Testis (tissue), 3 donors: ENCODE data around the gene PLA2G2C. TPM values are rescaled to one million over a fixed set of nuclear protein-coding genes. Genes with fewer than 3 reads are reported as not detected.

ENCODE experiments used
- DNase-seq: peaks from one replicate; pipeline ENCODE4 v3.0.0-alpha.2; 2019
- H3K27ac ChIP-seq, 2 donors: fragments of 200-600 bp; sonication (generic); one replicate each; pipeline ENCODE4 v1.5.1; 2019
- H3K27me3 ChIP-seq: fragments of 200-600 bp; sonication (generic); one replicate; pipeline ENCODE4 v1.5.1; 2019
- H3K36me3 ChIP-seq: fragments of 200-600 bp; sonication (generic); one replicate; pipeline ENCODE4 v1.5.1; 2017; ENCODE audit warnings: low read depth; ENCODE audit errors: missing control alignments
- H3K4me1 ChIP-seq: fragments of 200-600 bp; sonication (generic); one replicate; pipeline ENCODE4 v1.5.1; 2019
- H3K4me3 ChIP-seq, 2 donors: fragments of 200-600 bp; sonication (generic); one replicate each; pipeline ENCODE4 v1.5.1; 2017 to 2019
- H3K9me3 ChIP-seq: fragments of 200-600 bp; sonication (generic); one replicate; pipeline ENCODE4 v1.5.1; 2017
- POLR2A ChIP-seq: fragments of 450-650 bp; IDR thresholded peaks from one replicate; pipeline ENCODE4 v1.6.1; 2017; ENCODE audit warnings: antibody characterized with exemption, mild to moderate bottlenecking, moderate library complexity
- WGBS, 2 donors: methylation state at CpG; one replicate each; pipeline ENCODE4 v1.1.5; 2018; 5-methylcytosine and 5-hydroxymethylcytosine counted together
- intact Hi-C: fragments of 100-400 bp; cut with DNase I; formaldehyde crosslinking; loops from one replicate; pipeline ENCODE4 v1.15.1; 2023; ENCODE audit warnings: low total_unique reads
- polyA plus RNA-seq: library from polyadenylated mRNA; stranded (reverse); fragments of 350-450 nt; fragmentation: Illumina TruSeq; extraction: RNeasy Lipid Tissue Mini Kit (QIAGEN cat#74804); gene quantifications from one replicate; pipeline ENCODE4 v1.2.3, GENCODE V29; 2014; ENCODE audit warnings: low read depth, low replicate concordance; ENCODE audit not compliant: insufficient read depth
- total RNA-seq, 2 donors: library from RNA; depleted of rRNA; stranded (reverse); fragments of >200 nt; gene quantifications; one replicate each; pipeline ENCODE4 v1.2.3, GENCODE V29; 2016
- TF ChIP-seq, protein P1 (sequence below), 3 experiments: fragments of 450-650 bp in 2 of 3; fragments of 200-600 bp in 1 of 3; sonication (generic) in 1 of 3; IDR thresholded peaks; one replicate each; pipeline ENCODE4 v1.5.1; 2016 to 2019; ENCODE audit warnings: antibody characterized with exemption in 3 of 3, mild to moderate bottlenecking in 2 of 3, moderate library complexity in 1 of 3

The PLA2G2C gene
- total and polyA plus RNA-seq, 3 donors from 2014 or later = 0.31 to 1.1 (median 0.47) TPM

DNA sequence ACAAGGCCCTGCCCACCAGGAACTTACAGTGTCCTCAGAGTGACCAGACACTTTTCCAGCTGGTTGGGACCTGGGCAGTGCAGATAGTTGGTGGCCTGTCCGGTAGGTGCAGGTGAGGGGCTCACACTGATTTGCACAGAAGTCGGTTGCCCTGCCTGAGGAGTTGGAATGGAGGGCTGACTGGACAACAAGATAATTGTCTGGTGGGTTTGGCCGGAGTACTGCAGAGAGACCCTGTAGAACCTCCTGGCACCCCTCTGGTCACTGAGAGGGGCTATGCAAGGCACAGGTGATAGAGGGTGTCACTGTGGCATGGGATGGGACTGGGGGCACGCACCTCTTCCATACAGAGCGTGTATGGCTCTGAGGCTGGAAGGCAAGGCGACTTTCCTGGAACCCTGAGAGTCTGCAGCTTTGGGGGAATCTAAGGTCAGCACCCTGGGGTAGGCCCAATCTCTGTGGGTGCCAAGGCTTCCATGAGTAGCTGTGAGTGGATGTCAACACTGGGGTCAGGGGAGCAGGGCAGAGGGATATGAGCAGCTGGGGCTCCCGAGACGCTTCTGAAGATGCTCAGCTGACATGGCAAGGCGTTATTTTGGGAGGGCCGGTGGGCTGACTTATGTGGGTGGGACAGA is 59.4 kb downstream of the PLA2G2C start:
- no peak for TF ChIP-seq POLR2A
- TF ChIP-seq, protein P1, sequence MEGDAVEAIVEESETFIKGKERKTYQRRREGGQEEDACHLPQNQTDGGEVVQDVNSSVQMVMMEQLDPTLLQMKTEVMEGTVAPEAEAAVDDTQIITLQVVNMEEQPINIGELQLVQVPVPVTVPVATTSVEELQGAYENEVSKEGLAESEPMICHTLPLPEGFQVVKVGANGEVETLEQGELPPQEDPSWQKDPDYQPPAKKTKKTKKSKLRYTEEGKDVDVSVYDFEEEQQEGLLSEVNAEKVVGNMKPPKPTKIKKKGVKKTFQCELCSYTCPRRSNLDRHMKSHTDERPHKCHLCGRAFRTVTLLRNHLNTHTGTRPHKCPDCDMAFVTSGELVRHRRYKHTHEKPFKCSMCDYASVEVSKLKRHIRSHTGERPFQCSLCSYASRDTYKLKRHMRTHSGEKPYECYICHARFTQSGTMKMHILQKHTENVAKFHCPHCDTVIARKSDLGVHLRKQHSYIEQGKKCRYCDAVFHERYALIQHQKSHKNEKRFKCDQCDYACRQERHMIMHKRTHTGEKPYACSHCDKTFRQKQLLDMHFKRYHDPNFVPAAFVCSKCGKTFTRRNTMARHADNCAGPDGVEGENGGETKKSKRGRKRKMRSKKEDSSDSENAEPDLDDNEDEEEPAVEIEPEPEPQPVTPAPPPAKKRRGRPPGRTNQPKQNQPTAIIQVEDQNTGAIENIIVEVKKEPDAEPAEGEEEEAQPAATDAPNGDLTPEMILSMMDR (IDR thresholded peaks at IDR 0.05) = no peak
- H3K4me1 ChIP-seq = no peaks in the 10 kb centered on the region
- H3K4me3 ChIP-seq = no peak overlapping the region
- DNase-seq = no peak
- H3K36me3 ChIP-seq = no peaks in the 10 kb centered on the region
- intact Hi-C loops = no loop called here
- no peak overlapping the region for H3K27ac ChIP-seq
- no peaks in the 10 kb centered on the region for H3K27me3 ChIP-seq
- WGBS, 2 donors = 94 to 100% methylated on average over 5 to 10 of the region's 10 CpGs
- H3K9me3 ChIP-seq = no peaks in the 10 kb centered on the region

DNA sequence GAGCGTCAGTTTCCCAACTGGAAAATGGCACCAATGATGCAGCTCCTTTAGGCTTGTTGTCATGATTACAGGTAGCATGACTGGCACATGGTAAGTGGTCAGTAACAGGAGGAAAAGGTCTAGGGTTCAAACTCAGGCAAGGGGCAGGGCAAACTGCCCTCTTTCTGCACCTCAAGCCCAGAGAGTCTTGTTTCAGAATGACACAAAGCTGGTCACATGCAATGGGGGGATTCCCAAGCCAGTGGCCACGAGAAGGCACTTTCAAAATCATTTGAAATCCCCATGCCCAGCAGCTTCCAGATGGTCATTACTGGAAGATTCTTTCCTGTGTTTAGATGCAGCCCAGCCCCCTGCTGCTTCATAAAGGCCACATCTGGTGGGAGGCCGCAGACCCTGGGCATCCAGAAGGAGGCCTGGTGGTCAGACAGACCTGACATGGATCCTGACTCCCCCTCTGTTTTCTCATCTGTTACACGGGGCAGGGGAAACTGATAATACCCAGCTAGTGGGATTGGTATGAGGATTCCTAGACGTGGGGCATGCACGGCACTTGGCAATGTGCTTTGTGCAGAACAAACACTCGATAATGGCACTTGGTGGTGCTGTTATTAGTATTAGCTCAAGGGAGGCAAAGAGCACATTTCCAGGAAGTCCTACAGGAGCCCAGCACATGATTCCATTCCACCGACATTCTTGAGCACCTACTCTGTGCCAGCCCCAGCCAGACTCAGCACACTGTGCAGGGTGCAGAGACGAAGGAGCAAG is 60.1 kb downstream of the PLA2G2C start:
- intact Hi-C loops = no loop called here
- TF ChIP-seq, protein P1 (IDR thresholded peaks at IDR 0.05) = no peak
- no peak for TF ChIP-seq POLR2A

DNA sequence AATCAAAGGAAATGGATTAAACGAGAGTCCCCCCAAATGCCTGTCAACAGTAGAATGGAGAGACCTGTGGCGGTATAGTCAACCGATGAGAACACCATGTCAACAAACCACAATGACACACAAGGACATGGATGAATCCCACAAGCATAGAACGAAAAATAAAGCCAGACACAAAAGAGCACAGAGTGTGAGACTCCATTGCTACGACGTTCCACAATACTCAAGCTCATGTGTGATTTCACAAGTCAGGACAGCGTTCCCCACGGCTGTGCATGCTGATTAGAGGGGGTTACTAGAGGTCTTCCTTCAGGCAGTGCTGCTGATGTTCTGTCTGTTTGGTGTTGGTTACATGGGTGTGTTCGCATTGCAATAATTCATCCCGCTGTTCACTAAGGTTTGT is 61.2 kb downstream of the PLA2G2C start:
- Histone ChIP-seq H3K4me3 (no peak overlapping the region), H3K27me3 (no peaks in the 10 kb centered on the region), H3K9me3 (no peaks in the 10 kb centered on the region), H3K4me1 (no peaks in the 10 kb centered on the region), H3K36me3 (no peaks in the 10 kb centered on the region), H3K27ac (no peak overlapping the region)
- TF ChIP-seq, protein P1 (IDR thresholded peaks at IDR 0.05) = no peak
- TF ChIP-seq POLR2A = no peak
- WGBS, 2 donors = 83 to 86% methylated on average over 10 of the region's 10 CpGs
- intact Hi-C loops = no loop called here
- no peak for DNase-seq

More for the DNA sequence above, 60.1 kb downstream of the PLA2G2C start:
- no peak overlapping the region for H3K27ac ChIP-seq
- H3K27me3 ChIP-seq = no peaks in the 10 kb centered on the region
- no peaks in the 10 kb centered on the region for H3K36me3 ChIP-seq
- H3K9me3 ChIP-seq = no peaks in the 10 kb centered on the region
- H3K4me3 ChIP-seq = no peak overlapping the region
- no peak for DNase-seq
- WGBS, 2 donors = 84 to 92% methylated on average over 7 to 9 of the region's 9 CpGs
- H3K4me1 ChIP-seq = no peaks in the 10 kb centered on the region

DNA sequence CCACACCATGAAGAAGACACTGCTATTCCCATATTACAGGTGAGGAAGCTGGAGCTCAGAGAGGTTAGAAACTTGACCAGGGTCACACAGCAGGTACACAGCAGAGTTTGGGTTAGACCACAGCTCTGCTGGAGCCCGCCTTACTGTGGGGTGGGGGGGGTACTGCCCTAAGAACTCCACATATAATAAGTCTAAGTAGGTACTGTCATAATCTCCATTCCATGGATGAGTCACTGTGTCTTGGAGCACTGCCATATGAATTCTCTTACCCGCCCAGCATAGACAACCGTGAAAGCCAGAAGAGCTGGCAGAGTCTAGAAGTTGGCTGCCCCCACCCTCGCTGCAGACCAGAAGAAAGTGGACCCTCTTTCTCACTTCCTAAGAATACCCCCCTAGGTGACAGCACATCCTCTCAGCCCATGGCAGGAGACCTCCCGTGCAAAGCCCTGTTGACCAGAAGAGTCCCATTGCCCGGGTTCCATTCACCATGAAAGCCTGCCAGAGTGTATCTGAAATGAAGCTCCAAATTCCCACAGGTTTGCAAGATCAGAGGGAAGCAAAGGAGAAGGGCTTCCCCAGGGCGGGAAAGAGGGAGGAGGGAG is 61.8 kb downstream of the PLA2G2C start:
- Histone ChIP-seq H3K4me1 (no peaks in the 10 kb centered on the region), H3K27ac (no peak overlapping the region), H3K36me3 (no peaks in the 10 kb centered on the region), H3K9me3 (no peaks in the 10 kb centered on the region), H3K4me3 (no peak overlapping the region), H3K27me3 (no peaks in the 10 kb centered on the region)
- TF ChIP-seq POLR2A = no peak
- TF ChIP-seq, protein P1 (IDR thresholded peaks at IDR 0.05) = no peak
- intact Hi-C loops = no loop called here
- 71 to 79% methylated on average over 5 to 7 of the region's 7 CpGs for WGBS, 2 donors
- DNase-seq = no peak
